Activated T-cell treated with anti-CD3 and anti-CD28 coated beads for 24 hours (primary cell): ENCODE data around the gene BAHCC1.

Source experiments
- DNase-seq: peaks from one replicate; pipeline ENCODE4 v3.0.0-alpha.2; 2020; ENCODE audit warnings: low read depth

The BAHCC1 gene

DNA sequence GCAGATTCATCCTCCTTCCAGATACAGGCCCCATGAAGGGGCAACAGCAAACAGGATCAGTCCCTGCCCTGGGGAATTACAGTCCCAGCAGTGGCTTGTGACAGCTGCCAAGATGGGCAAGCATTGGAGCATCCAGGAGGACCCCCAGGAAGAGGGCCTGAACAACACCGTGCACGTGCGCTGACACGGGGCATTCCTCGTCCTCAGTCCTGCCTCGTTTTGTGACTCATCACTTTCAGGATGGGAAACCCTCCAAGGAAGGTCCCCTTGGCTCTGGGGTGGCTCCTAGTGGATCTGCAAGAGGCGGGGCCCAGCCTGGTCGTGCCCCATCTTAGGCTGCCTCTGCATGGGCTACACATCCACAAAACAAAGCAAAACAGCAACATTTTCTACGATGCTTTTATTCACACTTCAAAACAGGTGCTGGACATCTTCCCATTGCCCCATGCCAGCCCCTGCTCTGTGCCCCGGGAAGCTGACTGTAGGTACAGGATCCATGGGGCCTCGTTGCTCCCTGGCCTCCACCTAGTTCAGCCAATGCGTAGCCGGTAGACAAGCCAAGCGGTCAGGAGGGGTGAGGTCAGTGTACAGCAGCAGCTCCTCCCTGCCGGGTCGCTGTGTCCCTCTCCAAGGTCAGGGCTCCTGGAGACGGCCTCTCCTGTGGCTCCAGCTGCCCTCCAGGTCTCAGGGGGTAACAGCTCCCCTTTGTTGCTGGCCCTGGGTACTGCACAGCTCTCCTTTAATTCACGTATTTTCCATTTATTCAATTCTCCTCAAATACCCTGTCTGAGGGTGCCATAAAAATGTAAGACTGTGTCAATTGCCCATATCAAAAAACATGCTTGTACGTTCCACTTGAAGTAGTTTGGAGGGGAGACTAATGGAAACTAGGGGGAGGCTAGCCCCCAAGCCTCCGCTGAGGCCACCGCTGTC, 85.1 kb downstream of the BAHCC1 start:
- no peak for DNase-seq

DNA sequence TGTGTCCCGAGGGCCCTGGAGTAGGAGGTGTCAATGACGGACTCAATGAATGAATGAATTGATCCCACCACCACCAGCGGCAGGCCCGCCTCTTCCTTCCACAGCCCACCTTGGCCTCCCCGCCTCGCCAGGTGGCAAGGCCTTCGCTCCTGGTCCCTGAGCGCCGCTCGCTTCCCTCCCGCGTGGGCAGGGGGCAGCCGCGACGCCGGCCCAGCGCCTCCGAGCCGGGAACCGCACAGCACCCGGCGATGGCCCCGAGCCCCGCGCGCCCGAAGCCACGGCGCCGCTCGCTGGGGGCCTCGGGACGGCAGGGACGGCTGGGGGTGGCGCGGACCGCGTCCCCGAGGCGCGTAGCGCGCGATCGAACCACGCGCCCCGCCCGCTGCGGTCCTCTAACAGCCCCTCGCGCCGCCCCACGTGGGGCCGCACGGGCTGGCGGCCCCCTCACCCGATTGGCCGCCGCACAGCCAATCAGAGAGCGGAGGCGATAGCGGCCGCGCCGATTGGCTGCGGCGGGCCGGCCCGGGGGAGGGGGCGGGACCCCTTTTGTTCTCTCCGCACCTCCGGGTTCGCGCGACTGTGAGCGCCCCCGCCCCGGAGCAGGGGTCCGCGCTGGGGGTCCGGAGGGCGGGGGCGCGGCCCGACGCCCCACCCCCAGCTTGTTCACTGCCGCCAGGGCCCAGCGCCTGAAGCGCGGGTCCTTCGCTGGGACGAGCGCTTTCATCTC, 86.0 kb downstream of the BAHCC1 start:
- peak; percentile 38 for DNase-seq

DNA sequence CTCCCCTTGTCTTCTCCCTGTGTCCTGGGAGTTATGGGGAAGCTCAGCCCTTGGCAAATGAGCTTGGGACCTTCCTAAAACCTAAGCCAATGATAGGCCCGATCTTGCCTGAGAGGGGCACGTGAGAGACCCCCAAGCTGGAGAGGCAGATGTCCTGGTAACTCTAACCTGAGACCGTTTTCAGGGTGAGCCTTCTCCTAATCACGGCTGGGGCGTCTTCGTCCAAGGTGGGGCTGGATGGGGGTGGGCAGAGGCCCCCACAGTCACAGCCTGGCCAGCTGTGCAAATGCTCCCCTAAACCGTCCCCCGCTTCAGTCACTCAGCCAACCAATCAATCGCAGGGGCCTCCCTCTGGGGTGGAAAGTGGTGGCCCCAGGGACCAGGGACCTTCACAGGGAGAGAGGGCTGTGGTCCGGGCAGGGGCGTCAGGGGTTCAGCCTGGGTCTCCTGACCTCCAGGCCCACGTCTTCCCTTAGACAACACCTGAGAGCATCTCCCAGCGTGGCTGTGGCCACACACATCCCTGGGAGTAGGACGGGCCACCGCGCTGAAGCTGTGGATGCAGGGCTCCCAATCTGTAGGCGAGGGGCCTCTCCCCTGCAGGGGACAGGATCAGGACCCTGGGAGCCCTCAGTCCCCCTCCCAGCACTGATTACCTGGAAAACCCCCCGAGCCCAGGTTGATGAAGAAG, 86.7 kb downstream of the BAHCC1 start:
- DNase-seq = no peak

DNA sequence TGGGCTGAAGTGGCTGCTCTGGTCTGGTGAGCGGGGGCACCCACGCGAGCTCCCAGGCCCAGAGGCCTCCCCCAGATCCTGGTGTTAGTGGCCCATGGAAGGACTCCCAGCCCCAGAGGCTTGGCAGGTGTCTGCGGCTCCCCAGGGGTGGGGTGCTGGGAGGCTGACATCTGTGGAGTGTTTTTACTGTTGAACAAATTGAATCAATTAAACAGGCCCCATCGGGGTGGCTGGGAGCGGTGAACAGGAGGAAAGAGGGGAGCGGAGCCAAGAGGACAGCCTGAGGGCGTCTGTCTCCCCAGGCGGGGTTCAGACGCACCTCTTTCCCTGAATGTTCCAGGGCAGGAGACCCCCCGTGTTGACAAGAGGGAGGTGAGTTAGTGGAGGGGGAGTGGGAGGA, 87.4 kb downstream of the BAHCC1 start:
- DNase-seq = no peak

DNA sequence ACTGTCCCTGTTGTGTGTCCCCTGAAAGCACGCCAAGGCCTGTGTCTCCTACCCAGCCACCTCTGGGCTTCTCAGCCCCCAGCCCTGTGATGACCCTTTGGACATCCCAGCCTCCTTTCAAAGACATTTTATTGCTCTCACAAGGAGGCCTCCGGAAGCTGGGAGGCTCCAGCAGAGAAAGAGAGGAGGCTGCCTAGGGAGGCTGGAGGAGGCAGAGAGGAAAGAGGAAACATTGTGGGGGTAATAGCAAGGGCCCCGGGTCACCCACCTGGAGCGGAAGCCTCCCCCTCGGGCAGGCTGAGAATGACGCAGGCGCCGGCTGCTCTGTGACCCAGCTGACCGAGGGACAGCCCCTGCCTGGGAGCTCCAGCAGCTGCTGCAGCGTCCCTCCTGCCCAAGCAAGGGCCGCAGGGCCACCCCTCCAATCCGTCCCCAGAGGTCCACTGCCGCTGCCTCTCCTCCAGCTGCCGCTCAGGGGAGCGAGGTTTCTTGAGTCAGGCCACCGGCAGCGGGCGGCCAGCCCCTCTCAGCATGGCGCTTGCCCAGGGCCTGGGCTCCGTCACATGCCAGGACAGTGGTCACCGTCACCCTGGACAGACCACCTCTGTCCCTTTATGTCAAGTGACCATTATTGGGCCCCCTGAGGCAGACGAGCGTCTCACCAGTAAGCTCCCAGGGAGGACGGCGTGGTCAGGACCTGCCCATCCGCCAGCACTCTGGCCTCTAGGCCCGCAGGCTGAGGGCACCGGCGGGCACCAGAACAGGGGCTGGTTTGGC, 88.0 kb downstream of the BAHCC1 start:
- no peak for DNase-seq

DNA sequence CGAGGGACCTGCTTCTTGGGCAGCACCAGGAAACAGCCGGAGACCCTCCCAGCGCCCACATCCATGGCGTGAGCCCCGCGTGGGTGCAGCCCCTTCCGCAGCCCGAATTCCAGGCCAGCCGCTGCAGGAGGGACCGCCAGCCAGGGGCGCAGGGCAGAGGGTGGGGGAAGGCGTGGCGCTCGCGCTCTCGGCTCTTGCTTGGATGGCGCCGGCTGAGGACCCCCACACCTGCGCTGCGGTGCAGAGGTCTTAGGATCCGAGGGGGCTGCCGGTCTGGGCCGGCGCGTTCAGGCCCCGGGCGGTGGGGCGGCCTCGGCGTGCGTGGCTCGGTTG, 88.6 kb downstream of the BAHCC1 start:
- DNase-seq = no peak

DNA sequence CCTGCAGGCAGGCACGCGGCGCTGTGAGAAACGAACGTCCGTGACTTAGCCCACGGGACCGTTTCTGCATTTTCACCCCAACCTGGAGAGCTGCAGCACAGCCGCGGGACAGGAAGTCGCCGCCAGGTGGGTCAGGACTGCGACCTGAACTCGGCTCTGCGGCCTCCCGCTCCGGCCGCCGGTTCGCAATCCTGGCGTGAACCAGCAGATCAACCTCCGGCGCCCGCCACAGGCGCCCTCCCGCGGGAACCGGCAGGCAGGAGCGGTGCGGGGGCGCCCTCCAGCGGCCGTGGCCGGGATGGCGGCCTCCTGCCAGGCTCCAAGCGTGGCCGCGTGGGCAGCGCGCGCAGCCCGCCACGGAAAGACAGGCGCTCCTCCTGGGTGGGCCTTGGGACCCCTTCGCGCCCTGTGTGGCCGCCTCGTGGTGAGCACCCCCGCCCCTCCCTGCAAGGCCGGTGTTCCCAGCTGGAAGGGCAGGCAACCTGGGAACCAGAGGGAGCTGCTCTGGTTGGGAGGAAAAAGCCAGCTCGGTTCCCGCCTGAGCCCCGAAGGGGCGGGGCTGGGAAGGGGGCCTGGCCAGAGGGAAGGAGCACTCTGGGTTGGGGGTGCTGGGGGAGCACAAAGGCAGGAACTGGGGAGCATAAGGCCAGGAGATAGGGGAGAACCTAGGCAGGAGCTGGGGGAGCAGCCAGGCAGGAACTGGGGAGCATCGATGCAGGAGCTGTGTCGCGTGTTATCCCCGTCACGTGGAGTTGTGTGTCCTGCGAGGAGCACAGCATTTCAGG, 89.1 kb downstream of the BAHCC1 start:
- DNase-seq = peak; percentile 84

DNA sequence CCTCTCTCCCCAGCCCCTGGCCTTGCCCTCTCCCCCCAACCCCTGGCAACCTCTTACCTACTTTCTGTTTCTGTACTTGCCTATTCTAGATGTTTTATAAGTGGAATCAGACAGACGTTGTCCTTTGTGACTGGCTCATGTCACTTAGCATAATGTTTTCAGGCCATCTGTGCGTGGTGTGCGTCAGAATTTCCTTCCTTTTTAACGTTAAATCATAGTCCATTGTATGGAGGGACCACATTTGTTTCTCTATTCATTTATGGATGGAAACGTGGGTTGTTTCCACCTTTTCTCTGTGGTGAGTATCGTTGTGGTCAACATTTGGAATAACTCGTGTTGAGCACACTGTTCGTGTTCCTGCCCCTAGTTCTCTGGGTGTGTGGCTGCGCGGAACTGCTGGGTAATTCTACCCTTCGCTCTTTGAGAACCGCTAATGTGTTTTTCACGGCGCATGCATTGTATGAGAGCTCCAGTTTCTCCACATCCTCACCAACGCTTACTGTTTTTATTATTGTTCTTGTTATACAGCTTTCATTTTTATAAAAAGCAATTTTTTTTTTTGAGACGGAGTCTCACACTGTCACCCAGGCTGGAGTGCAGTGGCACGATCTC, 91.0 kb downstream of the BAHCC1 start:
- DNase-seq = no peak

DNA sequence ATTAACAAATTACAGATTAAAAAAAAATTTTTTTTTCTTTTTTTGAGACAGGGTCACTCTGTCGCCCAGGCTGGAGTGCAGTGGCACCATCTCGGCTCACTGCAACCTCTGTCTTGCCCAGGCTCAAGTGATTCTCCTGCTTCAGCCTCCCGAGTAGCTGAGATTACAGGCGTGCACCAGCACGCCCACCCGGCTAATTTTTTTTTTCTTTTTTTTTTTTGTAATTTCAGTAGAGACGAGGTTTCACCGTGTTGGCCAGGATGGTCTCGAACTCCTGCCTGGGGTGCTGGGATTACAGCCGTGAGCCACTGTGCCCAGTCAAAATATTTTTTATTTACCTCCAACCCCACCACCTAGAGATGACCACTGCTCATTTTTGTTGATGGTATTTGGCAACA, 91.8 kb downstream of the BAHCC1 start:
- no peak for DNase-seq

DNA sequence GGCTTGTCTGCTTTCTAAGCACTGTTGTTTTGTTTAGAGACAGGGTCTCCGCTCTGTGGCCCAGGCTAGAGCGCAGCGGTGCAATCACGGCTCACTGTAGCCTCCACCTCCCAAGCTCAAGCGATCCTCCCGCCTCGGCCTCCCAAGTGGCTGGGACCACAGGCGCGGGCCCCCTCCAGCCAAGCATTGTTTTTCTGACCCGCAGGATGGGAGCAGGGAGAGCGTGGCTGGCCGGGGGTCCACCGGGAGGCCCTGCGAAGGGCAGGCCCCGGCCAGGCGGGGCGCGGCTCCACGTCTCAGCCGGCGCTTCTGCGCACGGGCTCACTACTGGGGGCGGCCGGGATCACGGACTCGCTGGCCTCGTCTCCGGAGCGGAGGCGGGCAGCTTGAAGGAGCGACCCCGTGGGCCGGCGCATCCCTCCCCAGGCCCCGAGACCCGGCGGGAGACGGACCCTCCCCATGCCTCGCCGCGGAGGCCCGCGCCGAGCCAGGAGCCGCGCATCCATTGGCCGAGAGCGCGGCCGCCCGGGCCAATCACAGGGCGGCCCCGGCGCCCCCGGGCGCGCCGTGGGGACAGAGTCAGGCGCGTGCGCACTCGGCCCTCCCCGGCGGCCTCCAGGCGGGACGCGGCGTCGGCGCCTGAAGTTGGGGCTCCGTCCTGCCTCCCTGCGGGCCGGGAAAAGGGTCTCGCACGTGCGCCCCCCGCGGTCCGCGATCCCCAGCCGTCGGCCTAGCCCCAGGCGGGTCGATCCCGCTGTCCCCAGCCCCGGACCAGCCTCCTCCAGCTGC, 92.4 kb downstream of the BAHCC1 start:
- peak; percentile 78 for DNase-seq

DNA sequence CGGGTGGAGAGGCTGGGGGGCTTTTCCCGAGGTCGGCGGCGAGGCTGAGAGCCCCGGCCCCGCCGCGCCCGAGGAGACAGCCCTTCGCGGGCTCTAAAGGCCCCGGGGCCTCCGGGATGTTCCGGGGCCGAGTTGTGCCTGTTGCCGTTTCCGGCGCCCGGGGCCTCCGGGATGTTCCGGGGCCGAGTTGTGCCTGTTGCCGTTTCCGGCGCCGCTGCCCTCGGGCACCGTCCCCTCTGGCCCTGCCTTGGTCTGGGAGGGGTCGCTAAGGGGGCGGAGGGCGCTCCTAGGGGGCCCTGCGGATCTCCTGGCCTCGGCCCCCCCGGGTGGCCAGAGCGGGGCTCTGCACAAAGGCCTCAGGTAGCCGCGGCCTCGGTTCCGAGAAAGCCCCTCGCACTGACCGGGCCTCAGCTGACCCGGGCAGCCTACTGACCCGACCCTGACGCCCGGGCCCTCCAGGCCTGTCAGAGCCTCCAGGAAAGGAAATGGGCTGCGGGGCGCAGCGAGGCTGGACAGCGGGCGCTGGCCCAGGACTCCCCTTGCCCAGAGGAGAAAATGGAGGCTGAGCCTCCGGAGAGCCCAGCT, 93.1 kb downstream of the BAHCC1 start:
- DNase-seq = no peak

DNA sequence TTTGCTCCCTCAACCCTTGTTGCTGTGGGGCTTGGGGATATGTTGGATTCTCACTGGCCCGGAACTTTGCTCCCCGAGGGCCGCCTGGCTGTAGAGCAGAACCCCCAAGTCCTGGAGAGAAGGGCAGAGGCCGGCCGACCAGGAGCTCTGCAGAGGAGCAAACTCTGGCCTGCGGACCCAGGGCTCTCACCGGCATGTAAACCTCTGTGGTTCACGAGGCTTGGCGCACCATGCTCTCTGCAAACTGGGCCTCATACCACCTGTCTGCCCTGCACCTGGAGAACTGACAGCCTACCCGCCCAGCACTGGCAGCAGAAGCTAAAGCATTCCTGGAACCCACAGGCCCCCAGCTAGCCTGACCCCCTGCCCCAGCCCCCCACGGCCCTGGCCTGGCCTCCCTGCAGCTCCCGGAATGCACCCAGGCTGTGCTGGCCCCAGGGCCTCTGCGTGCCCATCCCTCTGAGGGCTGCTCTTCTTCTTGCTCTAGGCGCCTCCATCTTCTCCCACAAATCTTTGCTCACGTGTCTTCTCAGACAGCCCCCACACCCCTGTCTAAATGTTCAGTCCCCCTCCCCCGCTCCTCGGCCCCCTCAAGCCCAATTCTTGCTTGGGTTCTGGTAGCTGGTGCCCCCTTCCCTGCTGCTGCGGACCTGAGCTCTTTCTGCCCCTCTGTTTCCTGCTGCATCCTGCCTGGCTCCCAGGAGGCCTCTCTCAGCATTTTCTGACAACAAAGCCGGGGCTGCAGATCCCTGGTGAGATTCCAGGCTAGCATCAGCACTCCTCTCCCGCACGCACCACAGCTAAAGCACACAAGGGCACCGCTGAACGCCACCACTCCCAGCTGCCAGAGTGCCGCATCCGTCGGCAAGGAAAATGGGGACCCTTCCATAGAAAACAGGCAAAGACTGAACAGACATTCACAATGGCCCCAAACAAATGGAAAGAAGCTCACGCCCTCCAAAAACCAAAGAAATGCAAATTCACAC, 94.0 kb downstream of the BAHCC1 start:
- no peak for DNase-seq

DNA sequence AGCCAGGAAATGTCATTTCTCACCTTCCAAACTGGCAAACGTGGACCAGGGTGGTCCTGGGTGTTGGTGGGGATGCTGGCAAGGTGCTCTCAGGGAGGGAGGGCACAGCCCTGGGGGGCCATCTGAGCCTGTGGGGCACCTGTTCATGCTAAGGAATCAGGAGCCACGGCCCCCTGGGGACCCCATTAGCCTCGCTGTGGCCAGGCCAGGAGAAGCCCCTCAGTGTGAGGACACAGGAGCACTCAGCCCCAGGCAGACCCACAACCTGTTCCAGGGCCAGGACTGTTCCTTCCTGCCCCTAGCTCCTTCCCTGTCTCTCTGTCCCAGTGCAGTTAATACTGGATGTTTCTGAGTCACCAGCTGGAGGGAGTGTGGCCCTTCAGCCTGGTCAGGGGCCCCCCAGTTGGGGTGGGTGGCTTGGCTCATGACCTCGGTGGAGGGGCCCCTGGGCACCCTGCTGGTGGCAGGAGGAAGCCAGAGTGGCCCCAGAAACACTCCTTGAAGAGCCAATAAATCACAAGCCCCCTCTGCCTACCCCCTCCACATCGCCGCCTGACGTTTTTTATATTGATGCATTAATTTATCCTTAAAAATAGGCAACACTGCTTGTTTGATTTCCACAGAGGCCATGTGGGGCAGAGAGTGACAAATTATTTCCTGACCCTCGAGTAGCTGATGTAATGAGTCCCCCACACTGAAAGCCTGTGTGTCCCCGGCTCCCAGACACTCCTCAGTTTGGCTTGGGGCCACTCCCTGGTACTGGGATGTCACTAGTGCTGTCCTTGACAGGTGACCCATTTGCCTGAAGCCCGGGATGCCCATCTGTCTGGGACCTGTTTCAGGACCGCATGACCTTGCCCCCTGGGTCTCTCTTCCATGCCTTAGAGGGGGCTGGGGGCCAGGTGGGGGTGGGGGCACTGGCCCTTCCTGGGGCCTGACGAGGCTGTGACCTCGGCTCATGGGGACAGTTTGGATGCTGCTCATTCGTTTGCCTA, 95.0 kb downstream of the BAHCC1 start:
- DNase-seq = no peak

DNA sequence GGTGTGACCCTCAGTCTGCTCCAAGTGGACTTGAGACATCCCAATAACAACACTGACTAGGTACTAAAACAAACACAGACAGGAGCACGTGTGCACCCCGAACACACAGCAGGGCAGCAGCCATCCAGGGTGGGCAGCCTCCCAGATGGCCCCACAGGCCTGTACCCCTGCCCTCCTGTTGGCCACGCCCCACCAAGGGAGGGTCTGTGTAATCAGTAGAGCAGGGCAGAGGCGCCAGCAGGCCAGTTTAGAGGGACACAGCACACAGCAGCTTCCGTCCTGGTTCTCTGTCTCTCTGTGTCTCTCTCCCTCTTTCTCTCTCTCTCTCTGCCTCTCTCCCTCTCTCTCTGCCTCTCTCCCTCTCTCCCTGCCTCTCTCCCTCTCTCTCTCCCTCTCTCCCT, 95.9 kb downstream of the BAHCC1 start:
- no peak for DNase-seq

DNA sequence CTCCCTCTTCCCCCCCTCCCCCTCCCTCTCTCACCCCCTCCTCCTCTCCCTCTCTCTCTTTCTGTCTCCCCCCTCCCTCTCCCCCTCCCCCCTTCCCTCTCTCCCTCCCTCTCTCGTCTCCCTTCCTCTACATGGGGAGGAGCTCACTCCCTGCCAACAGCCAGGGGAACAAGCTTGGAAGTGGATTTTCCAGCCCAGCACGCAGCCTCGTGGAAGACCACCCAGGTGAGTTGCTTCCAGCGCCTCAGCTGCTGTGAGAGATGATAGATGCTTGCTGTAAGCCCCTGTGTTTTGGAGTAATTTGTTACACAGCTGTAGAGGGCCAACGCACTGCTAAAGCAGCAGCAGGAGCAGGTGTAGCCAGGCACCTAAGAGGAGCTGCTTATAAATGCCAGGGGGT, 96.5 kb downstream of the BAHCC1 start:
- no peak for DNase-seq

DNA sequence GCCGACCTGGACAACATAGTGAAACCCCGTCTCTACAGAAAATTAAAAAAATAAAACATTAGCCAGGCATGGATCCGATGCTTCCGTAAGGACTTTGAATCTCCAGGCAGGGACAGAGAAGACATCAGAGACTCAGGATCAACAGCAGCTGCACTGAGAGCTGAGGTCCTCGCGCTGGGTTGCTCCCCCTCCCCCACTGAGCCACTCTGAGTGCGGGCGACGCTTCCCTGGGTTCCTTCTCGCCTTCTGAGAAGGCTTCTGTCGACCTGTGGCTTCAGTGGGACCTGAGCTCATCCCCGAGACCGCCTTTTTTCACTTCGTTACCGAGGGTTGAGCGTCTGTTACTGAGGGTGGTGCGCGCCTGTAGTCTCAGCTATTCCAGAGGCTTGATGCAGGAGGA, 96.9 kb downstream of the BAHCC1 start:
- no peak for DNase-seq

DNA sequence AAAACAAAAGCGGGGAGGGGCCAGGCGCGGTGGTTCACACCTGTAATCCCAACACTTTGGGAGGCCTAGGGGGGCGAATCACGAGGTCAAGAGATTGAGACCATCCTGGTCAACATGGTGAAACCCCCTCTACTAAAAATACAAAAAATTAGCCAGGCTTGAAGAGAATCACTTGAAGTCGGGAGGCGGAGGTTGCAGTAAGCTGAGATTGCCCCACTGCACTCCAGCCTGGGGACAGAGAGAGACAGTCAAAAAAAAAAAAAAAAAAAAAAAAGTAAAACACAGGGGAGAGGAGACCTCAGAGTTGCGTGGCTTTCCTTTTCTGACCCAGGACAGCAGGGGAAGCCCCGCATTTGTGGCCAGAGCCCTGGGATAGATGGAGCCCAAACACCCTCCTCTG, 97.4 kb downstream of the BAHCC1 start:
- DNase-seq = no peak
